ENCODE results near the gene CABP5.

GRCh38 chr19:48020686-48021085, 23.2 kb downstream of the CABP5 start:
- no peak for TF ChIP-seq CTCF (conservative IDR thresholded peaks at IDR 0.05 in 1 of 2, IDR thresholded peaks at IDR 0.05 in 1 of 2; ENCODE audit: extremely low read depth in 1 of 2, insufficient read depth in 1 of 2, low read depth in 1 of 2, low read length in 2 of 2)
- TF ChIP-seq EZH2 (IDR thresholded peaks at IDR 0.05; ENCODE audit: borderline replicate concordance, low read length) = no peak

Measured in mammary epithelial cell (primary cell).